ENCODE data around the gene DPM2.

- TF ChIP-seq CTCF (IDR thresholded peaks at IDR 0.05; ENCODE audit: insufficient read depth, low read length) = no peak
- no peak for TF ChIP-seq POLR2AphosphoS5 (IDR thresholded peaks at IDR 0.05; ENCODE audit: low read depth)
- TF ChIP-seq GABPA (IDR thresholded peaks at IDR 0.05; ENCODE audit: low read depth) = no peak
- no peak for TF ChIP-seq REST (IDR thresholded peaks at IDR 0.05; ENCODE audit: insufficient replicate concordance, low read depth)
- TF ChIP-seq SPI1 (IDR thresholded peaks at IDR 0.05; ENCODE audit: borderline replicate concordance, low read depth) = no peak
Measured at GRCh38 chr9:127892831-127893230, 44.8 kb downstream of the DPM2 start.
